Measurements from ENCODE around the gene CD68.

CD68 gene

DNA sequence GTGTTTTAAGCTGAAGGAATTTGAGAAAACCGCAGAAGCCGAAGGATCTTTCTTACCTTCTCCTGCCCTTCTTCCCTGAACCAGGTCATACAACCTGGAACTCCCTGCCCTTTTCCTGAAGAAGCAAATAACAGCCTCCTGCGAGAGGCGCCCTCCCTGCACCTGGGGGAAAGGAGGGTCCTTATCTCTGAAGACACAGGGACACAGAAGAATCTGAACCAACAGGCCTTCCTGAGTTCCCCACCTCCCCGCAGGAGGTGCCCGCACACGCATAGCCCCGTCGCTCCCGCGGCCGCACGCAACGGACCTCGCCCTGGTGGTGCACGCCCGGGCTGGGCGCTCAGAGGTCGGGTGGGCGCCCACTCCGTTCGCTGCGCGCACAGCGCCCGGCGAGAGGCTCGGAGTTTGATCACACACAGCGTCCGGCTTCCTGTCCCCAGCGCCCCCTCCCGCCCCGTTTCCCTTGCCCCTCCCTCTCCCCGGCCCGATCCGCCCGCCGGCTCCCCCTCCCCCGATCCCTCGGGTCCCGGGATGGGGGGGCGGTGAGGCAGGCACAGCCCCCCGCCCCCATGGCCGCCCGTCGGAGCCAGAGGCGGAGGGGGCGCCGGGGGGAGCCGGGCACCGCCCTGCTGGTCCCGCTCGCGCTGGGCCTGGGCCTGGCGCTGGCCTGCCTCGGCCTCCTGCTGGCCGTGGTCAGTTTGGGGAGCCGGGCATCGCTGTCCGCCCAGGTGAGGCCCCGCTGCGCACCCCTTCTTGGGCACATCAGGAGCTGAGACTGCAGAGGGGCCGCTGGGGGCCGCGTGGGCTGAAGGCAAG, 30.6 kb upstream of the CD68 start, which contains the start of gene TNFSF12:
Gene TNFSF12 (plus strand): TSS at position 474 of the 816 bp plus-strand sequence. CDS start 96 bp downstream, at position 570.
- TF ChIP-seq, protein P1, sequence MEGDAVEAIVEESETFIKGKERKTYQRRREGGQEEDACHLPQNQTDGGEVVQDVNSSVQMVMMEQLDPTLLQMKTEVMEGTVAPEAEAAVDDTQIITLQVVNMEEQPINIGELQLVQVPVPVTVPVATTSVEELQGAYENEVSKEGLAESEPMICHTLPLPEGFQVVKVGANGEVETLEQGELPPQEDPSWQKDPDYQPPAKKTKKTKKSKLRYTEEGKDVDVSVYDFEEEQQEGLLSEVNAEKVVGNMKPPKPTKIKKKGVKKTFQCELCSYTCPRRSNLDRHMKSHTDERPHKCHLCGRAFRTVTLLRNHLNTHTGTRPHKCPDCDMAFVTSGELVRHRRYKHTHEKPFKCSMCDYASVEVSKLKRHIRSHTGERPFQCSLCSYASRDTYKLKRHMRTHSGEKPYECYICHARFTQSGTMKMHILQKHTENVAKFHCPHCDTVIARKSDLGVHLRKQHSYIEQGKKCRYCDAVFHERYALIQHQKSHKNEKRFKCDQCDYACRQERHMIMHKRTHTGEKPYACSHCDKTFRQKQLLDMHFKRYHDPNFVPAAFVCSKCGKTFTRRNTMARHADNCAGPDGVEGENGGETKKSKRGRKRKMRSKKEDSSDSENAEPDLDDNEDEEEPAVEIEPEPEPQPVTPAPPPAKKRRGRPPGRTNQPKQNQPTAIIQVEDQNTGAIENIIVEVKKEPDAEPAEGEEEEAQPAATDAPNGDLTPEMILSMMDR (conservative IDR thresholded peaks at IDR 0.05): 0 out of 2 replicates have a peak, but pooled peaks have one; percentile 19
- H3K27ac ChIP-seq: peak within 1 kb of the TSS; percentile 68

GRCh38 chr17:7549401-7550055, 29.9 kb upstream of the CD68 start:
- TF ChIP-seq, protein P1 (conservative IDR thresholded peaks at IDR 0.05): 0 out of 2 replicates have a peak, but pooled peaks have one; percentile 0

DNA sequence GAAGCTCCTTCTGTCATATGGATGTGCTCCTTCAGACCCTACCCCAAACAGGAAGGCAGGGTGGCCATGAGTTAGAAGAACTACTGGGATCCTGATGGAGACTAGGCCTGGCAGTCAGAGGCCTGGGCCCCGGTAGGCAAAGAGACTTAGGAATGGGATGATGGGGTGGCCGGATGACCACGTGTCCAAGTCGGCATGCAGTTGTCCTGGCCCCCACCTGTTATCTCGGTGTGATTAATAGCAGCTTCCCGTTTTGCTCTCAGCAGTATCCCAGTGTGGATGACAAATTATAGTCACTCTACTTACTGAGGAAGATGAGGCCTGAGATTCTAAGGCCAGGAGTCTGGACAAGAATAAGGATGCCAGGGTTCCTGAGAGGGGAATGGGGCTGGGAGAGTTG, 29.1 kb upstream of the CD68 start:
- no peak overlapping the region for H3K27ac ChIP-seq
- TF ChIP-seq, protein P1 (conservative IDR thresholded peaks at IDR 0.05): no peak

More at GRCh38 chr17:7549401-7550055, 29.9 kb upstream of the CD68 start:
- H3K27ac ChIP-seq: peak overlapping the region; percentile 68

GRCh38 chr17:7551396-7551795, 28.0 kb upstream of the CD68 start:
- H3K27ac ChIP-seq: no peak overlapping the region
- TF ChIP-seq, protein P1 (conservative IDR thresholded peaks at IDR 0.05): no peak

GRCh38 chr17:7552621-7553051, 26.8 kb upstream of the CD68 start:
- no peak overlapping the region for H3K27ac ChIP-seq
- TF ChIP-seq, protein P1 (conservative IDR thresholded peaks at IDR 0.05): no peak

GRCh38 chr17:7553356-7553755, 26.1 kb upstream of the CD68 start:
- no peak overlapping the region for H3K27ac ChIP-seq
- TF ChIP-seq, protein P1 (conservative IDR thresholded peaks at IDR 0.05): no peak

GRCh38 chr17:7555320-7555948, 24.0 kb upstream of the CD68 start:
- TF ChIP-seq, protein P1 (conservative IDR thresholded peaks at IDR 0.05): no peak

More at GRCh38 chr17:7555320-7555948, 24.0 kb upstream of the CD68 start:
- no peak overlapping the region for H3K27ac ChIP-seq
